Astrocyte of the cerebellum (primary cell): ENCODE results near the gene PXT1.

Experiments
- DNase-seq: peaks from one replicate; pipeline ENCODE4 v3.0.0-alpha.2; 2011; ENCODE audit warnings: low read depth
- H3K4me3 ChIP-seq: 2 replicates; pipeline ENCODE4 v1.5.1; 2011; ENCODE audit warnings: mild to moderate bottlenecking, low read depth, low read length, moderate library complexity
- in situ Hi-C: cut with HindIII; loops from 2 replicates; pipeline ENCODE4 v1.10.0; 2017; ENCODE audit warnings: low sequenced_read_pairs
- TF ChIP-seq, protein P1 (sequence below): IDR thresholded peaks from 2 replicates; pipeline ENCODE4 v1.5.1; 2012; ENCODE audit warnings: low read length, low read depth, moderate library complexity, mild to moderate bottlenecking; ENCODE audit errors: missing control alignments

The PXT1 gene

DNA sequence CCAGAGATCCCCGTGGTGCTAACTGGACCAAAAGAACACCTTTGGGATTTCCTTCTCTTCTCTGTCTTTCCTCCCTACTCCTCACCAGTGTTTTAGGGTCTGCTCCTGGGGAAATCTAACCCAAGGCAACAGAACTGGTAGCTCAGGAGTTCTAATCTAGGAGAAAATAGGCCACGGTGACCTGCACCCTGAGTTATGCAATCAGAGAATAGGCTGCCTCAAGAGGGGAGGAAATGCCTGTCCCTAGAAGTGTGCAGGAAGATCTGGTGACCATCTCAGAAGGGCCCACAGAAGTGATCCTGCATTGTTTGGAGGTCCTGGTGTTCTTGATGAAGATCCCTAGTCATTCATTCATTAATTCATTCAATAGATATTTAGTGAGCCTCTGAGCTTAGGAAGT, 58.6 kb downstream of the PXT1 start:
- no peak overlapping the region for H3K4me3 ChIP-seq
- in situ Hi-C loops, result no loop called here

DNA sequence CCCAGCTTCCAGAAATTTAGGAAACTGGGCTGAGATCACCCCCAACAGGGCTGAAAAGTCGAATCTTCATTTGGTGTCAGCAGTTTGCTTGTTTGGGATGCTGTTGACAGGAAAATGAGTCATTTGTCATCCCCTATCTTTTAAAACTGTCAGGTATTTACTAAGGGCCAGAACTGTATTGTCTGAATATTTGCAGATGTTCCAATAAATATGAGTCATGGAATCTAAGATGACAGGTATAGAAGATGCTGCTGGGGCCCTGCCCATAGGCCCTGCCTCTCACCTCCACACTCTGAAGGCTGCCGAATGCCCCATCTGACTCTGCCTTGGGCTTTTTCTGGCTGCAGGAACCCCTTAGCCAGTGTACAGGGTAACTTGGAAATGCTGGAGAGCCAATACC, 59.0 kb downstream of the PXT1 start:
- no peak for DNase-seq
- no peak overlapping the region for H3K4me3 ChIP-seq
- TF ChIP-seq, protein P1, sequence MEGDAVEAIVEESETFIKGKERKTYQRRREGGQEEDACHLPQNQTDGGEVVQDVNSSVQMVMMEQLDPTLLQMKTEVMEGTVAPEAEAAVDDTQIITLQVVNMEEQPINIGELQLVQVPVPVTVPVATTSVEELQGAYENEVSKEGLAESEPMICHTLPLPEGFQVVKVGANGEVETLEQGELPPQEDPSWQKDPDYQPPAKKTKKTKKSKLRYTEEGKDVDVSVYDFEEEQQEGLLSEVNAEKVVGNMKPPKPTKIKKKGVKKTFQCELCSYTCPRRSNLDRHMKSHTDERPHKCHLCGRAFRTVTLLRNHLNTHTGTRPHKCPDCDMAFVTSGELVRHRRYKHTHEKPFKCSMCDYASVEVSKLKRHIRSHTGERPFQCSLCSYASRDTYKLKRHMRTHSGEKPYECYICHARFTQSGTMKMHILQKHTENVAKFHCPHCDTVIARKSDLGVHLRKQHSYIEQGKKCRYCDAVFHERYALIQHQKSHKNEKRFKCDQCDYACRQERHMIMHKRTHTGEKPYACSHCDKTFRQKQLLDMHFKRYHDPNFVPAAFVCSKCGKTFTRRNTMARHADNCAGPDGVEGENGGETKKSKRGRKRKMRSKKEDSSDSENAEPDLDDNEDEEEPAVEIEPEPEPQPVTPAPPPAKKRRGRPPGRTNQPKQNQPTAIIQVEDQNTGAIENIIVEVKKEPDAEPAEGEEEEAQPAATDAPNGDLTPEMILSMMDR, result no peak
- in situ Hi-C loops, result no loop called here

More for the DNA sequence above, 58.6 kb downstream of the PXT1 start:
- TF ChIP-seq, protein P1, result no peak
- DNase-seq, result no peak

- TF ChIP-seq, protein P1, result no peak
- no peak for DNase-seq
- in situ Hi-C loops, result no loop called here
- no peak overlapping the region for H3K4me3 ChIP-seq
These were observed 59.7 kb downstream of the PXT1 start for GRCh38 chr6:36382976-36383375.

DNA sequence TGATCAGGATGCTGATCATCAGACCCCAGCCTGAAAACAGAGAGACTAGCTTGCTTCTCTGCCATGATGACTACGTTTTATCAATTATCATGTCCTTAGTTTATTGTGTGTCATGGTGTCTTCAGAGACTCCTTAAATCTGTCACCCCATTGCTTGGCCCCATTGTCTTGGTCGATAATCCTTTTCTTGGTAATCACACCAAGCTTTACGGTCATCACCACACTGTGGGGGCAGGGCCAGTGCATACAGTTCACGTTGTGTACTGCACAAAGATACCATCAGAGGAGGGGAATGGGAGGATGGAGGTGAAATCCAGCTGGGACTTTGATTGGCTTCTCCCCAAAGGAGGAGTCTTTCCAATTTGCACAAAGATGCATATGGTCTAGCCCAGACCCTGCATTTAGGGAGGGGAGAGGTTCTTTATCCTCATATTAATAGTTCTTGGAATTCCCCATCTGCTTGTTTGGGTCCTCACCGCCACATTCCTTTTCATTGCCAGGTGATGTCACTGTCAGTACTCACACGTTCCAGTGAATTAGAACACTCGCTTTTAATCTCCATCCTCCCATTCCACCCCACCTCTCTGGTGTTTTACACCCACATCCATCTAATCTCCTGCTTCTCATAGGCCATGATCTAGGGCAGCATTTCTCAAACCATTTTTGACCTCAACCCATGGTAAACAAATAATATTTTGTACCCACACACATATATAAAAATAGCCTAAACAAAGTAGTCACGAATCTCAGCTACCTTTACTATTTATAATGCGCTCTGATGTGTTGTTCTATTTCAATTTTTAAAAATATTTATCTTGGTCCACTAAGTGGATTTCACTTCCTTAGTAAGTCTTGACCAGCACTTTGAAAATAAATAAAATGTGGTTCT, 60.9 kb downstream of the PXT1 start:
- TF ChIP-seq, protein P1, result no peak
- no peak overlapping the region for H3K4me3 ChIP-seq
- no peak for DNase-seq
- in situ Hi-C loops, result no loop called here

GRCh38 chr6:36380166-36380565, 62.5 kb downstream of the PXT1 start:
- TF ChIP-seq, protein P1, result no peak
- H3K4me3 ChIP-seq, result no peak overlapping the region
- DNase-seq, result no peak
- in situ Hi-C loops, result no loop called here

- TF ChIP-seq, protein P1, result no peak
- no peak overlapping the region for H3K4me3 ChIP-seq
- in situ Hi-C loops, result no loop called here
- DNase-seq, result no peak
These were observed 63.7 kb downstream of the PXT1 start for GRCh38 chr6:36378936-36379335.
